Esophagus squamous epithelium (tissue), 4 donors: ENCODE results near the gene RAB36.

Source experiments
- POLR2A ChIP-seq, 4 donors: fragments of 450-650 bp; IDR thresholded peaks; one replicate each; pipeline ENCODE4 v1.6.1; 2017; ENCODE audit warnings: antibody characterized with exemption in 4 of 4, mild to moderate bottlenecking in 4 of 4, moderate library complexity in 3 of 4
- TF ChIP-seq, protein P1 (sequence below), 6 experiments: fragments of 450-650 bp in 4 of 6; fragments of 200-600 bp in 2 of 6; sonication (generic) in 2 of 6; IDR thresholded peaks; one replicate each; pipeline ENCODE4 v1.5.1; 2016 to 2019; ENCODE audit warnings: antibody characterized with exemption in 6 of 6, mild to moderate bottlenecking in 4 of 6, moderate library complexity in 4 of 6

DNA sequence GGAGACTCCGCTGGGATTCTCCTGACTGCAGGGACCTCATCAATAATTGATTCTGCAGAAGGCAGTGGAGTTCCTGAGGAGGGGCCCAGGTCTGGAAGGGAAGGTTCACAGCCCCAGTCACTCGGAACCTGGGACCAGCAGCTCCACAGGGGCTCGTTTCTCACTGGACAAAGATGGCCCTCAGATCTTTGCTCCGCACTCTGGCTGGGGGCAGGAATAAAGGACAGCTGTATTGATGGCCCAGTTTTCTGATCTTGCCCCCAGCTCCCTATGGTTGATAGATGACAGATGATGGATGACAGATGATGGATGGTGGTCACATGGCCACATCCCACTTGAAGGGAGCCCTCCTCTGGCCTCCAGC is 23.7 kb downstream of the RAB36 start:
- no peak for TF ChIP-seq POLR2A (IDR thresholded peaks at IDR 0.05)
- TF ChIP-seq, protein P1, sequence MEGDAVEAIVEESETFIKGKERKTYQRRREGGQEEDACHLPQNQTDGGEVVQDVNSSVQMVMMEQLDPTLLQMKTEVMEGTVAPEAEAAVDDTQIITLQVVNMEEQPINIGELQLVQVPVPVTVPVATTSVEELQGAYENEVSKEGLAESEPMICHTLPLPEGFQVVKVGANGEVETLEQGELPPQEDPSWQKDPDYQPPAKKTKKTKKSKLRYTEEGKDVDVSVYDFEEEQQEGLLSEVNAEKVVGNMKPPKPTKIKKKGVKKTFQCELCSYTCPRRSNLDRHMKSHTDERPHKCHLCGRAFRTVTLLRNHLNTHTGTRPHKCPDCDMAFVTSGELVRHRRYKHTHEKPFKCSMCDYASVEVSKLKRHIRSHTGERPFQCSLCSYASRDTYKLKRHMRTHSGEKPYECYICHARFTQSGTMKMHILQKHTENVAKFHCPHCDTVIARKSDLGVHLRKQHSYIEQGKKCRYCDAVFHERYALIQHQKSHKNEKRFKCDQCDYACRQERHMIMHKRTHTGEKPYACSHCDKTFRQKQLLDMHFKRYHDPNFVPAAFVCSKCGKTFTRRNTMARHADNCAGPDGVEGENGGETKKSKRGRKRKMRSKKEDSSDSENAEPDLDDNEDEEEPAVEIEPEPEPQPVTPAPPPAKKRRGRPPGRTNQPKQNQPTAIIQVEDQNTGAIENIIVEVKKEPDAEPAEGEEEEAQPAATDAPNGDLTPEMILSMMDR (IDR thresholded peaks at IDR 0.05), result no peak
